Type B pancreatic cell (in vitro differentiated cells): Measurements from ENCODE around the gene TM4SF4. TPM values are rescaled to one million over a fixed set of nuclear protein-coding genes. Genes with fewer than 3 reads are reported as not detected.

Source experiments
- DNase-seq: peaks from one replicate; pipeline ENCODE4 v3.0.0; 2021; ENCODE audit warnings: mixed read lengths; ENCODE audit not compliant: unreplicated experiment; ENCODE audit errors: extremely low spot score
- H3K27ac Mint-ChIP-seq: 2 replicates; pipeline ENCODE4 v1.8.0; 2021; ENCODE audit warnings: mild to moderate bottlenecking, mixed read lengths
- H3K27me3 Mint-ChIP-seq: 2 replicates; pipeline ENCODE4 v1.8.0; 2021; ENCODE audit warnings: mixed read lengths
- H3K36me3 Mint-ChIP-seq: 2 replicates; pipeline ENCODE4 v1.8.0; 2021; ENCODE audit warnings: mixed read lengths
- H3K4me1 Mint-ChIP-seq: one replicate; pipeline ENCODE4 v1.8.0; 2021; ENCODE audit warnings: mixed read lengths; ENCODE audit not compliant: unreplicated experiment
- H3K4me3 Mint-ChIP-seq: 2 replicates; pipeline ENCODE4 v1.8.0; 2021; ENCODE audit warnings: mild to moderate bottlenecking, mixed read lengths
- H3K9me3 Mint-ChIP-seq: 2 replicates; pipeline ENCODE4 v1.8.0; 2021; ENCODE audit warnings: mixed read lengths
- CTCF ChIP-seq: fragments of 200-600 bp; sonication (generic); conservative IDR thresholded peaks from 2 replicates; pipeline ENCODE4 v1.5.0; 2021; ENCODE audit warnings: antibody characterized with exemption, mild to moderate bottlenecking
- total RNA-seq: library from RNA; stranded (reverse); gene quantifications from 2 replicates; pipeline ENCODE4 v1.2.1, GENCODE V29; 2021; ENCODE audit warnings: low replicate concordance

Gene TM4SF4
- total RNA-seq, 1 donor from 2014 or later: 18.1 TPM

GRCh38 chr3:149535333-149535685 is 60.8 kb downstream of the TM4SF4 start:
- H3K4me3 Mint-ChIP-seq: no peak overlapping the region
- no peak for TF ChIP-seq CTCF
- H3K4me1 Mint-ChIP-seq: peaks cover 68% of the 10 kb centered on the region
- peaks cover 11% of the 10 kb centered on the region for H3K36me3 Mint-ChIP-seq
- no peak for DNase-seq
- no peaks in the 10 kb centered on the region for H3K9me3 Mint-ChIP-seq
- peak overlapping the region; percentile 83 for H3K27ac Mint-ChIP-seq
- H3K27me3 Mint-ChIP-seq: no peaks in the 10 kb centered on the region

- peaks cover 77% of the 10 kb centered on the region for H3K4me1 Mint-ChIP-seq
Observed at GRCh38 chr3:149536429-149536828, 61.9 kb downstream of the TM4SF4 start.

GRCh38 chr3:149538371-149538770 is 63.9 kb downstream of the TM4SF4 start:
- Mint-ChIP-seq H3K27me3 (no peaks in the 10 kb centered on the region), H3K4me3 (no peak overlapping the region), H3K9me3 (no peaks in the 10 kb centered on the region), H3K4me1 (peaks cover 79% of the 10 kb centered on the region), H3K36me3 (peaks cover 19% of the 10 kb centered on the region), H3K27ac (no peak overlapping the region)
- no peak for DNase-seq
- TF ChIP-seq CTCF: no peak

More at GRCh38 chr3:149536429-149536828, 61.9 kb downstream of the TM4SF4 start:
- no peaks in the 10 kb centered on the region for H3K27me3 Mint-ChIP-seq
- peak overlapping the region; percentile 83 for H3K27ac Mint-ChIP-seq
- H3K36me3 Mint-ChIP-seq: peaks cover 7% of the 10 kb centered on the region
- TF ChIP-seq CTCF: no peak
- peak overlapping the region; percentile 65 for H3K4me3 Mint-ChIP-seq
- no peaks in the 10 kb centered on the region for H3K9me3 Mint-ChIP-seq
- DNase-seq: no peak

GRCh38 chr3:149541091-149541491 is 66.6 kb downstream of the TM4SF4 start:
- no peak overlapping the region for H3K4me3 Mint-ChIP-seq
- no peak for DNase-seq

GRCh38 chr3:149542375-149543312 is 68.1 kb downstream of the TM4SF4 start:
- Mint-ChIP-seq H3K27ac (peak overlapping the region; percentile 46), H3K27me3 (no peaks in the 10 kb centered on the region), H3K36me3 (peaks cover 28% of the 10 kb centered on the region), H3K9me3 (no peaks in the 10 kb centered on the region), H3K4me1 (peaks cover 57% of the 10 kb centered on the region), H3K4me3 (no peak overlapping the region)
- DNase-seq: no peak
- TF ChIP-seq CTCF: no peak

More at GRCh38 chr3:149541091-149541491, 66.6 kb downstream of the TM4SF4 start:
- H3K9me3 Mint-ChIP-seq: no peaks in the 10 kb centered on the region
- peak; percentile 36 for TF ChIP-seq CTCF
- peaks cover 24% of the 10 kb centered on the region for H3K36me3 Mint-ChIP-seq
- H3K27ac Mint-ChIP-seq: no peak overlapping the region
- peaks cover 65% of the 10 kb centered on the region for H3K4me1 Mint-ChIP-seq
- H3K27me3 Mint-ChIP-seq: no peaks in the 10 kb centered on the region
